ENCODE results near the gene SPIRE1. TPM values are rescaled to one million over a fixed set of nuclear protein-coding genes. Genes with fewer than 3 reads are reported as not detected.

Gene SPIRE1
- total RNA-seq, 1 experiment from 2014 or later: 31.6 TPM

- Histone ChIP-seq H3K36me3 (no peaks in the 10 kb centered on the region), H3K4me1 (replicated peaks) (peaks cover 50% of the 10 kb centered on the region), H3K27ac (no peak overlapping the region), H3K4me3 (no peak overlapping the region), H3K9me3 (replicated peaks) (no peaks in the 10 kb centered on the region), H3K27me3 (replicated peaks) (no peaks in the 10 kb centered on the region)
- DNase-seq (ENCODE audit: low read depth in 1 of 2, low spot score in 2 of 2): no peak
These were observed 252.8 kb downstream of the SPIRE1 start for GRCh38 chr18:12405066-12405465.

DNA sequence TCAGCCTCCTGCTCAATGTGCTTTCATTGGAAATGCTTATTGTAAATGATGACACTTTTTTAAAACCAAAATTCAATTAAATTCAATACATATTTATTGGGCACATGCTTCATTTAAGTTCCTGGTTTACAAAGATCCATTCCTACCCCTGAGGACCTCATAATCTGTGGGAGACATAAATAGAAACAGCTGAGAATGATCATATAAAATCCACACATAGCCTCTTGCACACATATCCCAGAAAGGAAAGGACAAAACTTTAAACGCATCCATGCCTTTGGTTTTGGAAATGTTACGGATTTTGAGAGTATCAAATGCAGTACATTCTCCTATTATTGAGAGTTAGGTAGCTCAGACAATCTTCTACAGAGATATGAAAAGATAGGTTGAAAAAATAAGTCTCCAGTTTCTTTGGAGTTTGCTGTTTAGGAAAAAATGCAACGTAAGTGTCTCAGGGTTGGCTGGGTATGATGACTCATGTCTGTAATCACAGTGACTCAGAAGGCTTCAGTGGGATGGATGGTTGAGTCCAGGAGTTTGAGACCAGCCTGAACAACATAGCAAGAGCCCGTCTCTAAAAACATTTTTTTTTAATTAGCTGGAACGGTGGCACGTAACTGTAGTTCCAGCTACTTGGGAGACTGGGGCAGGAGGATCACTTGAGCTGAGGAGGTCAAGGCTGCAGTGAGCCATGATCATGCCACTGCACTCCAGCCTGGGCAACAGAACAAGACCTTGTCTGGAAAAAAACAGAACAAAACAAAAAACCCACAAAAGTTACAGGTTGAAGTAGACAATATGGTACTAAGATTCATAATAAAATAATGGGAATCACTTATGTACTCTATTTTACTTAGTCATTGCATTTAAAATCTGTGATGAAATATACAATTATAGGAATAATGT, 254.1 kb downstream of the SPIRE1 start:
- peak overlapping the region; percentile 76 for H3K27ac ChIP-seq
- peak; percentile 72 to 80 for DNase-seq (ENCODE audit: low read depth in 1 of 2, low spot score in 2 of 2)
- peaks cover 43% of the 10 kb centered on the region for H3K4me1 ChIP-seq (replicated peaks)
- no peaks in the 10 kb centered on the region for H3K9me3 ChIP-seq (replicated peaks)
- no peak overlapping the region for H3K4me3 ChIP-seq
- H3K36me3 ChIP-seq: no peaks in the 10 kb centered on the region
- no peaks in the 10 kb centered on the region for H3K27me3 ChIP-seq (replicated peaks)

- H3K4me3 ChIP-seq: no peak overlapping the region
- no peak for DNase-seq (ENCODE audit: low read depth in 1 of 2, low spot score in 2 of 2)
These were observed 256.0 kb downstream of the SPIRE1 start for GRCh38 chr18:12401881-12402280.

GRCh38 chr18:12399231-12399630, 258.7 kb downstream of the SPIRE1 start:
- H3K36me3 ChIP-seq: no peaks in the 10 kb centered on the region
- no peaks in the 10 kb centered on the region for H3K9me3 ChIP-seq (replicated peaks)
- no peak overlapping the region for H3K4me3 ChIP-seq
- no peak overlapping the region for H3K27ac ChIP-seq
- H3K4me1 ChIP-seq (replicated peaks): peaks cover 22% of the 10 kb centered on the region
- no peak for DNase-seq (ENCODE audit: low read depth in 1 of 2, low spot score in 2 of 2)
- no peaks in the 10 kb centered on the region for H3K27me3 ChIP-seq (replicated peaks)

More at GRCh38 chr18:12401881-12402280, 256.0 kb downstream of the SPIRE1 start:
- no peaks in the 10 kb centered on the region for H3K27me3 ChIP-seq (replicated peaks)
- H3K9me3 ChIP-seq (replicated peaks): no peaks in the 10 kb centered on the region
- H3K36me3 ChIP-seq: no peaks in the 10 kb centered on the region
- H3K4me1 ChIP-seq (replicated peaks): peaks cover 28% of the 10 kb centered on the region
- H3K27ac ChIP-seq: no peak overlapping the region

DNA sequence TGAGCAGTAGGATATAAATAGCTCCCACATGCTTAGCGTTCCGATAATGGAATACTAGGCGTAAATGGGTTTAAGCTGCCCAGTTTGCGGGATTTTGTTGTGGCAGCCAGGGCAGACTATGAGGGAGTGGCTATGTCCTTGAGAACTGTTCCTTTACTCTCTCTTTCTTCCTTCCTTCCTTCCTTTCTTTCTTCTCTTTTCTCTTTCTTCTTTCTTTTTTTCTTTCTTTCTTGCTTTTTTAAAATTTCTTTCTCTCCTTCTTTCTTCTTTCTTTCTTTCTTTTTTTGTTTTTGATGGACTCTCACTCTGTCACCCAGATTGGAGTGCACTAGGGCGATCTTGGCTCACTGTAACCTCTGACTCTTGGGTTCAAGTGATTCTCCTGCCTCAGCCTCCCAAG, 259.3 kb downstream of the SPIRE1 start:
- DNase-seq (ENCODE audit: low read depth in 1 of 2, low spot score in 2 of 2): no peak
- Histone ChIP-seq H3K4me1 (replicated peaks) (peaks cover 20% of the 10 kb centered on the region), H3K36me3 (no peaks in the 10 kb centered on the region), H3K9me3 (replicated peaks) (no peaks in the 10 kb centered on the region), H3K27ac (no peak overlapping the region), H3K27me3 (replicated peaks) (no peaks in the 10 kb centered on the region), H3K4me3 (no peak overlapping the region)

- H3K4me1 ChIP-seq (replicated peaks): peaks cover 11% of the 10 kb centered on the region; the same call in 1 of the 2 replicates
- H3K27ac ChIP-seq: no peak overlapping the region
- no peaks in the 10 kb centered on the region for H3K27me3 ChIP-seq (replicated peaks)
- no peaks in the 10 kb centered on the region for H3K36me3 ChIP-seq
- no peaks in the 10 kb centered on the region for H3K9me3 ChIP-seq (replicated peaks)
- no peak overlapping the region for H3K4me3 ChIP-seq
- no peak for DNase-seq (ENCODE audit: low read depth in 1 of 2, low spot score in 2 of 2)
These were observed 260.1 kb downstream of the SPIRE1 start for GRCh38 chr18:12397793-12398192.

DNA sequence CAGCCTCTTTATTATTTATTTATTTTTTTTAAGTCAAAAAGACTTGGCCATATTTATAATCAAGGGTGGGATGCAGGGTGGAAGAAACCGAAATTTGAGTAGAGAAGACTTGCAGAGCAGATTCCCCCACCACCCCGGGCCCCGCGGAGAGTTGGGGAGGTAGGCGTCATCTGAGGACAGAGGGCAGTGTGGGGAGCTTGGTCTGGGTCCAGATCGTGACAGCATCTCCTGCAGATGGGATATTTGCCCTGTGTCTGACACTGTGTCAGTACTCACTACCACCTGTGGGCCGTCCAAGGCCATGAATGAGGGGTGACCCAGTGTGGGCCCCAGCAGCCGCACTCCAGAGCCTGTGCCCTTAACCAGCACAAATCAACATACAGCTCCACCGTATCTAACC, 260.7 kb downstream of the SPIRE1 start:
- Histone ChIP-seq H3K9me3 (replicated peaks) (no peaks in the 10 kb centered on the region), H3K27me3 (replicated peaks) (no peaks in the 10 kb centered on the region), H3K27ac (no peak overlapping the region), H3K36me3 (no peaks in the 10 kb centered on the region), H3K4me1 (replicated peaks) (peaks cover 6% of the 10 kb centered on the region; the same call in 1 of the 2 replicates), H3K4me3 (no peak overlapping the region)
- no peak for DNase-seq (ENCODE audit: low read depth in 1 of 2, low spot score in 2 of 2)

Other genes starting within 250 kb of the SPIRE1 start
- 16.6 and 24.1 TPM in 2 replicates for gene CEP76, start 44.6 kb upstream of the SPIRE1 start, total RNA-seq (2014; rRNA removed; shearing (Covaris generic))
- gene PSMG2, start 44.9 kb upstream of the SPIRE1 start, total RNA-seq (2014; rRNA removed; shearing (Covaris generic)): 79.7 and 112 TPM in 2 replicates
- gene PTPN2, start 226.1 kb upstream of the SPIRE1 start, total RNA-seq (2014; rRNA removed; shearing (Covaris generic)): 52.2 and 52.7 TPM in 2 replicates